Esophagus mucosa (tissue), 1 donor: ENCODE data around the gene LCORL. TPM values are rescaled to one million over a fixed set of nuclear protein-coding genes. Genes with fewer than 3 reads are reported as not detected.
"Not testable (repeated sequence)": the region's sequence is repeated elsewhere in the genome, so short reads cannot be mapped to it uniquely, and the experiment has no call there.

Experiments used
- ATAC-seq: fragments of 200-7000 bp; cut with Tn5 transposase; one replicate; pipeline ENCODE4 v1.9.1; 2020
- total RNA-seq: library from RNA; stranded (reverse); gene quantifications from one replicate; pipeline ENCODE4 v1.2.4, GENCODE V29; 2023
- donor health status: DM: yes; HTN: yes; CAD: no.

LCORL gene
- total RNA-seq, 1 donor from 2014 or later, result 10.0 TPM

- ATAC-seq, result no peak
These were observed 97.4 kb downstream of the LCORL start for GRCh38 chr4:17924189-17924588.

GRCh38 chr4:17921451-17921850 is 100.1 kb downstream of the LCORL start:
- no peak for ATAC-seq

GRCh38 chr4:17920681-17921080 is 100.9 kb downstream of the LCORL start:
- no peak for ATAC-seq

GRCh38 chr4:17915439-17915838 is 106.1 kb downstream of the LCORL start:
- no peak for ATAC-seq

- no peak for ATAC-seq
These were observed 109.5 kb downstream of the LCORL start for GRCh38 chr4:17912011-17912410.

- no peak for ATAC-seq
These were observed 109.9 kb downstream of the LCORL start for GRCh38 chr4:17911608-17912007.

- ATAC-seq, result no peak
These were observed 123.0 kb downstream of the LCORL start for GRCh38 chr4:17898553-17899055.

- no peak for ATAC-seq
These were observed 126.1 kb downstream of the LCORL start for GRCh38 chr4:17895481-17895880.

GRCh38 chr4:17894421-17894820 is 127.1 kb downstream of the LCORL start:
- ATAC-seq, result no peak

GRCh38 chr4:17889692-17890091 is 131.9 kb downstream of the LCORL start:
- ATAC-seq, result no peak

GRCh38 chr4:17884511-17884910 is 137.0 kb downstream of the LCORL start:
- no peak for ATAC-seq

GRCh38 chr4:17884063-17884462 is 137.5 kb downstream of the LCORL start:
- ATAC-seq, result no peak

GRCh38 chr4:17877661-17878060 is 143.9 kb downstream of the LCORL start:
- no peak for ATAC-seq

- no peak for ATAC-seq
These were observed 144.6 kb downstream of the LCORL start for GRCh38 chr4:17876943-17877342.

GRCh38 chr4:17875402-17876070 is 146.0 kb downstream of the LCORL start:
- no peak for ATAC-seq

GRCh38 chr4:17869327-17869726 is 152.2 kb downstream of the LCORL start:
- ATAC-seq, result no peak

GRCh38 chr4:17867276-17867675 is 154.3 kb downstream of the LCORL start:
- no peak for ATAC-seq

- no peak for ATAC-seq
These were observed 154.7 kb downstream of the LCORL start for GRCh38 chr4:17866810-17867209.

- ATAC-seq, result peak; percentile 94
These were observed 155.6 kb downstream of the LCORL start for GRCh38 chr4:17865866-17866363.

GRCh38 chr4:17861906-17862305 is 159.6 kb downstream of the LCORL start:
- ATAC-seq, result not testable (repeated sequence)

- no peak for ATAC-seq
These were observed 161.7 kb downstream of the LCORL start for GRCh38 chr4:17859793-17860406.

- no peak for ATAC-seq
These were observed 167.5 kb downstream of the LCORL start for GRCh38 chr4:17854036-17854435.

GRCh38 chr4:17851959-17852358 is 169.6 kb downstream of the LCORL start:
- no peak for ATAC-seq

- ATAC-seq, result not testable (repeated sequence)
These were observed 171.3 kb downstream of the LCORL start for GRCh38 chr4:17850295-17850694.
